Right lobe of liver (tissue), 6 donors: ENCODE measurements around the gene HPSE2. TPM values are rescaled to one million over a fixed set of nuclear protein-coding genes. Genes with fewer than 3 reads are reported as not detected.

ENCODE experiments used
- ATAC-seq, 4 donors: fragments of 200-7000 bp; cut with Tn5 transposase; one replicate each; pipeline ENCODE4 v1.9.1; 2020; ENCODE audit warnings: mild to moderate bottlenecking in 4 of 4, moderate library complexity in 4 of 4
- DNase-seq, 3 donors: peaks; one replicate each; pipeline ENCODE4 v3.0.0-alpha.2; 2020
- H3K27ac ChIP-seq, 3 donors: fragments of 200-600 bp; one replicate each; pipeline ENCODE4 v1.8.0; 2022
- H3K27me3 ChIP-seq, 2 donors: fragments of 200-600 bp; one replicate each; pipeline ENCODE4 v1.8.0; 2022
- H3K36me3 ChIP-seq, 4 donors: fragments of 200-600 bp; sonication (generic) in 1 of 4; one replicate each; pipeline versions ENCODE4 v1.5.1 to v1.8.0; 2017 to 2022; ENCODE audit warnings: control low read depth in 1 of 4
- H3K4me1 ChIP-seq, 4 donors: fragments of 200-600 bp; sonication (generic) in 1 of 4; one replicate each; pipeline versions ENCODE4 v1.5.1 to v1.8.0; 2017 to 2022; ENCODE audit warnings: control low read depth in 1 of 4
- H3K4me3 ChIP-seq, 3 donors: fragments of 200-600 bp; one replicate each; pipeline ENCODE4 v1.8.0; 2022
- H3K9me3 ChIP-seq, 4 donors: fragments of 200-600 bp; sonication (generic) in 1 of 4; one replicate each; pipeline versions ENCODE4 v1.5.1 to v1.8.0; 2017 to 2022; ENCODE audit warnings: control low read depth in 1 of 4
- CTCF ChIP-seq, 4 donors: fragments of 200-600 bp in 3 of 4; fragments of 450-650 bp in 1 of 4; IDR thresholded peaks; one replicate each; pipeline versions ENCODE4 v1.5.1 to v1.8.0; 2016 to 2022; ENCODE audit warnings: antibody characterized with exemption in 4 of 4, mild to moderate bottlenecking in 2 of 4
- POLR2A ChIP-seq: fragments of 450-650 bp; IDR thresholded peaks from one replicate; pipeline ENCODE4 v1.6.1; 2017; ENCODE audit warnings: antibody characterized with exemption, mild to moderate bottlenecking
- WGBS: methylation state at CpG from one replicate; pipeline ENCODE4 v1.1.6; 2018; ENCODE audit warnings: low coverage, low lambda C conversion rate; ENCODE audit not compliant: insufficient coverage; ENCODE audit errors: missing lambda C conversion rate; 5-methylcytosine and 5-hydroxymethylcytosine counted together
- intact Hi-C, 2 donors: fragments of 100-400 bp; cut with DNase I; formaldehyde crosslinking; loops; one replicate each; pipeline versions ENCODE4 v1.11.2 to v1.14.1; 2022
- total RNA-seq, 6 experiments: library from RNA; depleted of rRNA in 2 of 6; stranded (reverse); fragments of >200 nt in 2 of 6; fragmentation: NEBNext Ultra II Directional in 3 of 6; extraction: Animal tissue kit (Norgen Biotek cat#: 25700) in 3 of 6; gene quantifications; one replicate each; pipeline versions ENCODE4 v1.1.0 to v1.2.4, GENCODE V29; 2016 to 2023
- donor health status: DM: no; HTN: yes; CAD: no.
- donor health status: DM: no; HTN: no; CAD: no.
- donor health status: DM: no; HTN: no; CAD: no.
- donor health status: DM: no; HTN: yes; CAD: no.
- donor health status: DM: no; HTN: yes; CAD: no.

Gene HPSE2
- total RNA-seq, 6 experiments from 2014 or later: not detected

- no peak for DNase-seq
- Histone ChIP-seq H3K4me3 (no peak overlapping the region), H3K27ac (no peak overlapping the region), H3K36me3 (no peaks in the 10 kb centered on the region), H3K27me3 (no peaks in the 10 kb centered on the region), H3K9me3 (no peaks in the 10 kb centered on the region), H3K4me1 (no peaks in the 10 kb centered on the region)
- intact Hi-C loops: no loop called here
- peak in 1 of 4 donors; percentile 57 for ATAC-seq
- WGBS: 42% methylated on average over 3 of the region's 3 CpGs
- TF ChIP-seq CTCF (IDR thresholded peaks at IDR 0.05) (no peak), POLR2A (no peak)
These were observed 699.1 kb downstream of the HPSE2 start for GRCh38 chr10:98536551-98536950.

GRCh38 chr10:98533746-98534445 lies 701.8 kb downstream of the HPSE2 start:
- Histone ChIP-seq H3K4me1 (no peaks in the 10 kb centered on the region), H3K27ac (no peak overlapping the region), H3K27me3 (no peaks in the 10 kb centered on the region), H3K9me3 (no peaks in the 10 kb centered on the region), H3K4me3 (no peak overlapping the region), H3K36me3 (no peaks in the 10 kb centered on the region)
- ATAC-seq: no peak
- no peak for DNase-seq
- TF ChIP-seq POLR2A (no peak), CTCF (IDR thresholded peaks at IDR 0.05) (no peak)
- intact Hi-C loops: no loop called here
- 77% methylated on average over 3 of the region's 3 CpGs for WGBS

DNA sequence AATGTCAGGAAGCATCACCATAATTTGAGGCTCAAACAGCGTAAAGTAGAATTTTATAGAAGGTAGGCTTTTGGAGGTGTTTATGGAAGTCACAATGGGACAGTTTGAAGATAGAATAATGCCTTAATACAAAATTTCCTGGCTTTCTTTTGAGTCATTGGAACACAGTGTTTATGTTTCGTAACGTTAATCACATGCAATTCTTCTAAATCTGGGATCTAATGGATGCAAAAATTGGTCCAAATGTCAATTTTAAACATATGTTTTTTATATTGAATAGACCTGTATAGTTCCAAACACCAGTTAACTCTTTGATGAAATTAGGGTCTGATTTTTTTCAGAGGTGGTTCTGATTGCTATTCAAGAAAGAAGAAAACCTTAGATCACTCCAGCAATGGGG lies 702.4 kb downstream of the HPSE2 start:
- Histone ChIP-seq H3K27ac (no peak overlapping the region), H3K4me1 (no peaks in the 10 kb centered on the region), H3K27me3 (no peaks in the 10 kb centered on the region), H3K36me3 (no peaks in the 10 kb centered on the region), H3K9me3 (no peaks in the 10 kb centered on the region), H3K4me3 (no peak overlapping the region)
- 65% methylated on average over 3 of the region's 3 CpGs for WGBS
- DNase-seq (no peak), ATAC-seq (no peak)
- intact Hi-C loops: no loop called here
- TF ChIP-seq POLR2A (no peak), CTCF (IDR thresholded peaks at IDR 0.05) (no peak)

- Histone ChIP-seq H3K4me1 (no peaks in the 10 kb centered on the region), H3K9me3 (no peaks in the 10 kb centered on the region), H3K36me3 (no peaks in the 10 kb centered on the region), H3K4me3 (no peak overlapping the region), H3K27ac (no peak overlapping the region), H3K27me3 (no peaks in the 10 kb centered on the region)
- TF ChIP-seq POLR2A: no peak
- TF ChIP-seq CTCF (IDR thresholded peaks at IDR 0.05): no peak
- WGBS: 85% methylated on average over 9 of the region's 9 CpGs
- DNase-seq (no peak), ATAC-seq (no peak)
- intact Hi-C loops: no loop called here
These were observed 706.9 kb downstream of the HPSE2 start for GRCh38 chr10:98528805-98529183.
